Endometrial microvascular endothelial cells (primary cell): ENCODE results near the gene PIF1. TPM values are rescaled to one million over a fixed set of nuclear protein-coding genes. Genes with fewer than 3 reads are reported as not detected.

Experiments used
- in situ Hi-C: cut with HindIII; loops from 2 replicates; pipeline ENCODE4 v1.10.0; 2017; ENCODE audit warnings: low sequenced_read_pairs, low pct_unique_long_range_greater_than_20kb; ENCODE audit errors: inconsistent ontology term
- total RNA-seq: library from RNA; depleted of rRNA; stranded (reverse); fragments of >200 nt; gene quantifications from one replicate; pipeline ENCODE4 v1.2.3, GENCODE V29; 2015; ENCODE audit errors: inconsistent ontology term

PIF1 gene
- total RNA-seq, 1 donor from 2014 or later: 25.3 TPM

GRCh38 chr15:64782751-64783150 lies 42.7 kb downstream of the PIF1 start:
- in situ Hi-C loops: no loop called here

- in situ Hi-C loops: no loop called here
Measured at GRCh38 chr15:64781299-64781698, 44.1 kb downstream of the PIF1 start.

- in situ Hi-C loops: no loop called here
Measured at GRCh38 chr15:64780600-64781156, 44.8 kb downstream of the PIF1 start.

- in situ Hi-C loops: no loop called here
Measured at GRCh38 chr15:64779630-64780029, 45.8 kb downstream of the PIF1 start.

DNA sequence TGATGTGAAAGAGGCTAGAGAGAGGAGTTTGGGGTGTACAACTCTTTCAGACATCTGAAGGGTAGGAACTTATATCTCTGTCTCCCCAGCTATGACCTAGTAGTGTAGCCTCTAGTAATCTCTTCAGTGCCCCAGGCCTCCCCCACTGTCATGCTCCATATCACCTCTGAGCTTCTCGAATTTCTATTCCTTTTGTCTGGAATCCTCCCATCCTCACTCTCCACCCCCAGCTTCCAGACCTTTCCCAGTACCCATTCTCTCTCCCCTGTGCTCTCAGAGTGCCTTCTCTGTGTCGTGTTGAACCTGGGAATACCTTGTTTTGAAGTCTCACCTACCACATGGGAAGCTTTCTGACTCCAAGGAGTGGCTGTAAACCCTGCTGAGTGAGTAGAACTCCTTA lies 46.4 kb downstream of the PIF1 start:
- in situ Hi-C loops: no loop called here

DNA sequence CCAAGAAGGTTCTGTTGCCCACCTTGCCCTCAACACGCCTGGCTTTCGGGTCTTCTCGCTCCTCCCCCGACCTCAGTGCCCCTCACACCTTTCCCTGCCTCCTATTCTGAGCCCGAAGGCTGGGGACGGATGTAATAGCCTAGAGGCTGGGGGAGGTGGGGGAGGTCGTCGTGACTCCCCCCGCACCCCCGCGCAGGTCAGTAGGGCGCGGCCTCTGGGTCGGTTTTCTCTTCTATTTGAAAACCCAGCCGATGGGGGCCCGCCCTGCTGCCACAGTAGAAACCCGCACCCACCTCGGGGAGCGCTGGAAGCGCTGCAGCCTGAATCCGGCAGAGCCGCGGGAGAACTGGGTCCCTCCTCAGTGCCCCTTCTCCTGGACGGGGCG lies 49.1 kb downstream of the PIF1 start:
- in situ Hi-C loops: no loop called here

GRCh38 chr15:64775551-64776401 lies 49.7 kb downstream of the PIF1 start, which contains the start of gene RBPMS2:
Gene RBPMS2 (minus strand): TSS chr15:64775589. CDS start chr15:64775319, 270 bp downstream.
- in situ Hi-C loops: no loop called here

GRCh38 chr15:64774629-64775493 lies 50.6 kb downstream of the PIF1 start:
- in situ Hi-C loops: no loop called here

- in situ Hi-C loops: no loop called here
Measured at GRCh38 chr15:64774037-64774628, 51.3 kb downstream of the PIF1 start.

DNA sequence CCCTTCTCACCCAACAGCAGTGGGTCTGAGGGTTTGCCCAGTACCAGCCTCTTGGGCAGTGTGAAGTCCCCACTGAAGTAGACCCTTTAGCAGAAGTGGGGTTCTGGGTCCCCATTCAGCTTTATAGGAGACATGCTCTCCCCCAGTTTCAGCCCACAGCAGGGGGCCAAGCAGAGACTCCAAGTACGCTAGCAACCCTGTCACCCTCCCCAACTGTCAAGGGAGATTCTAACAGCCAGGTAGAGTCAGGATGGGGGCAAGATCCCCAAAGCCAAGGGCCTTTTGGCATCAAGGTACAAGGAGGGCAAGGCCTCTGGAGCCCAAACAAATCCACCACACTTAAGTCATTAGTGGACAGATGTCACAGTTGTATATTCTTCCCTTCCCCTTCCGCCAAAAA lies 51.8 kb downstream of the PIF1 start:
- in situ Hi-C loops: no loop called here

GRCh38 chr15:64772964-64773363 lies 52.5 kb downstream of the PIF1 start:
- in situ Hi-C loops: no loop called here

DNA sequence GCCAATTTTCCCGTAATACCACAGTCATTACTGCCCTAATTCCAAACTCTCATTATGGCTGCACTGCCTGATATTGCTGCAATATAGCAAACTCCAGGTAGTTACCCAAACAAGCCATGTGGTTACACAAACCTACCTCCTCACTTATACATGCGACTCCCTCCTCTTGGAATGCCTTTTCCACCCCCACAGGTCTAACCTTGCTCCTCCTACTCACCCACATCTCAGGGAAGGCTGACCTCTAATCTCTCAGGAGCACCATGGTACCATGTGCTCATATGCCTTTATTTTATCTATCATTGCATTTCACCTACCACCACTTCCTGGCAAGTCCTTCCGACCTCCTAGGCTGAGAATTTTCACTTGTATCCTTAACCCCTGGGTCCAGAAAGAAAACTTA lies 53.0 kb downstream of the PIF1 start:
- in situ Hi-C loops: no loop called here

DNA sequence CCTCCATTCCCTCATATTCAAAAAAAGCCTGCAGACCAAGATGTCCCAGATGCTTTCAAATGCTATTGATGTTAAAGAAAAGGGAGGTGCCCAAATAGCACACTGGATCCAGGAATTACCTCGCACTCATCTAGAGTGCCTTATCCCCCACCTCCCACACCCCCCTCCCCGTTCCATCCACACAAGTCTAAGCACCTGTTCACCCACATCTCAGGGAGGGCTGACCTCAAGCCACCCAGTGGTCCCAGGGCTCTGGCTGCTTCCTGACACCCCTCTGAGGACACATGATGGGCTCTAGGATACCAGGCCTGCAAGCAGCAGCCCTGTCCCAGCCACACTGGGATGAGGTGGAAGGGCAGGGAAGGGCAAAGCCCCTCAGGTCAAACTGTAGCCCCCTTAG lies 54.8 kb downstream of the PIF1 start:
- in situ Hi-C loops: no loop called here

DNA sequence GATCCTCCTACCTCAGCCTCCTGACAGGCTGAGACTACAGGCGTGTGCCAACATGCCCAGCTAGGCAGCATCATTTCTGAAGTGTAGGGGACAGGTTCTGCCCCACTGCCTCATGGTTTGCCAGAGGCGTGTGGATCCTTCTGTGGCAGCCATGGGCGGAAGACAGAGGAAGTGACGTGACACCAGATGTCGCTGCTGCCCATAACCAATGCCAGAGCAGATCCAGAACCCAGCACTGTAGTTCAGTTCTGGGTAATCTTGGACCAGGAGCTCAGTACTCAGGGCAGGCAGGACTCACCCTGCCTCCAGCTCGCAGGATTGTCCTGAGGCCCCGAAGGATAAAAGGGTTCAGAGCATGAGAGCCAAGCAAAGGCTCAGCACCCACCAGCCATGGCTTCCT lies 58.2 kb downstream of the PIF1 start:
- in situ Hi-C loops: no loop called here

- in situ Hi-C loops: no loop called here
Measured at GRCh38 chr15:64766058-64766457, 59.4 kb downstream of the PIF1 start.

Other genes starting within 250 kb of the PIF1 start
- not detected for gene RBPMS2, start 50.1 kb downstream of the PIF1 start, total RNA-seq
- 28.8 TPM for gene PLEKHO2, start 16.3 kb upstream of the PIF1 start, total RNA-seq
- gene ANKDD1A, start 86.3 kb upstream of the PIF1 start, total RNA-seq: 3.2 TPM
- 95.1 TPM for gene SPG21, start 164.3 kb upstream of the PIF1 start, total RNA-seq
- gene MTFMT, start 204.0 kb upstream of the PIF1 start, total RNA-seq: 28.9 TPM
- gene SLC51B, start 219.7 kb upstream of the PIF1 start, total RNA-seq: not detected
- gene RASL12, start 242.3 kb upstream of the PIF1 start, total RNA-seq: not detected